Neural crest cell (in vitro differentiated cells): Measurements from ENCODE around the gene MIDN. TPM values are rescaled to one million over a fixed set of nuclear protein-coding genes. Genes with fewer than 3 reads are reported as not detected.

Experiments
- DNase-seq: peaks from one replicate; pipeline ENCODE4 v3.0.0; 2021; ENCODE audit warnings: low read depth, mixed read lengths, low spot score
- H3K27ac Mint-ChIP-seq: one replicate; pipeline ENCODE4 v1.8.0; 2021; ENCODE audit warnings: mild to moderate bottlenecking, mixed read lengths; ENCODE audit not compliant: unreplicated experiment
- H3K27me3 Mint-ChIP-seq: 2 replicates; pipeline ENCODE4 v1.8.0; 2021; ENCODE audit warnings: low read depth, mild to moderate bottlenecking, mixed read lengths
- H3K36me3 Mint-ChIP-seq: 2 replicates; pipeline ENCODE4 v1.8.0; 2021; ENCODE audit warnings: low read depth, mild to moderate bottlenecking, mixed read lengths
- H3K4me1 Mint-ChIP-seq: 2 replicates; pipeline ENCODE4 v1.8.0; 2021; ENCODE audit warnings: mixed read lengths
- H3K4me3 Mint-ChIP-seq: one replicate; pipeline ENCODE4 v1.8.0; 2021; ENCODE audit warnings: mild to moderate bottlenecking, mixed read lengths
- H3K9me3 Mint-ChIP-seq: 2 replicates; pipeline ENCODE4 v1.8.0; 2021; ENCODE audit warnings: mixed read lengths
- CTCF ChIP-seq: fragments of 200-600 bp; sonication (generic); conservative IDR thresholded peaks from 2 replicates; pipeline ENCODE4 v1.5.0; 2021; ENCODE audit warnings: antibody characterized with exemption, mild to moderate bottlenecking
- total RNA-seq: library from RNA; stranded (reverse); gene quantifications from 2 replicates; pipeline ENCODE4 v1.2.1, GENCODE V29; 2021

MIDN gene
- total RNA-seq, 1 donor from 2014 or later = 187 TPM

GRCh38 chr19:1226522-1227303 lies 21.7 kb upstream of the MIDN start:
- H3K4me1 Mint-ChIP-seq = no peaks in the 10 kb centered on the region
- H3K27ac Mint-ChIP-seq = no peak overlapping the region
- TF ChIP-seq CTCF = no peak
- H3K9me3 Mint-ChIP-seq = no peaks in the 10 kb centered on the region
- no peaks in the 10 kb centered on the region for H3K36me3 Mint-ChIP-seq
- H3K4me3 Mint-ChIP-seq = no peak overlapping the region
- no peaks in the 10 kb centered on the region for H3K27me3 Mint-ChIP-seq
- DNase-seq = no peak

GRCh38 chr19:1227304-1228054 lies 20.9 kb upstream of the MIDN start:
- no peaks in the 10 kb centered on the region for H3K27me3 Mint-ChIP-seq
- no peak for DNase-seq
- no peak overlapping the region for H3K4me3 Mint-ChIP-seq
- H3K36me3 Mint-ChIP-seq = no peaks in the 10 kb centered on the region
- H3K9me3 Mint-ChIP-seq = no peaks in the 10 kb centered on the region
- no peak overlapping the region for H3K27ac Mint-ChIP-seq
- H3K4me1 Mint-ChIP-seq = peaks cover 2% of the 10 kb centered on the region
- TF ChIP-seq CTCF = no peak

- Mint-ChIP-seq H3K4me3 (no peak overlapping the region), H3K9me3 (no peaks in the 10 kb centered on the region), H3K27ac (no peak overlapping the region), H3K36me3 (no peaks in the 10 kb centered on the region), H3K27me3 (no peaks in the 10 kb centered on the region), H3K4me1 (peaks cover 4% of the 10 kb centered on the region)
- no peak for TF ChIP-seq CTCF
- DNase-seq = no peak
These were observed 20.0 kb upstream of the MIDN start for GRCh38 chr19:1228161-1228957.

- no peaks in the 10 kb centered on the region for H3K36me3 Mint-ChIP-seq
- H3K27ac Mint-ChIP-seq = no peak overlapping the region
- peaks cover 4% of the 10 kb centered on the region for H3K4me1 Mint-ChIP-seq
- DNase-seq = no peak
- no peak for TF ChIP-seq CTCF
- no peaks in the 10 kb centered on the region for H3K9me3 Mint-ChIP-seq
- H3K27me3 Mint-ChIP-seq = no peaks in the 10 kb centered on the region
- H3K4me3 Mint-ChIP-seq = no peak overlapping the region
These were observed 19.1 kb upstream of the MIDN start for GRCh38 chr19:1229056-1229923.
